AG04449 (cell line): ENCODE measurements around the gene ZNF497.

ENCODE experiments used
- CTCF ChIA-PET: fragments of 350-600 bp; formaldehyde crosslinking; extraction: SDS; loops from one replicate; lab custom pipeline; 2021; ENCODE audit warnings: antibody characterized with exemption; lab: Yijun Ruan, JAX
- POLR2A ChIA-PET: fragments of 400-600, 350-600 bp; formaldehyde crosslinking; extraction: SDS; loops from one replicate; lab custom pipeline; 2020; ENCODE audit warnings: antibody characterized with exemption, inconsistent platforms; lab: Yijun Ruan, JAX
- DNase-seq: peaks from one replicate; pipeline ENCODE4 v3.0.0-alpha.2; 2010; ENCODE audit warnings: low read depth, low spot score
- H3K4me3 ChIP-seq: 2 replicates; pipeline ENCODE4 v1.5.1; 2011; ENCODE audit warnings: low read depth, mild to moderate bottlenecking, control low read depth, low read length
- CTCF ChIP-seq: IDR thresholded peaks from one replicate; pipeline ENCODE4 v1.5.1; 2011; ENCODE audit warnings: mild to moderate bottlenecking, moderate library complexity, low read length, control low read depth, inconsistent platforms; ENCODE audit not compliant: insufficient read depth; ENCODE audit errors: missing control alignments

ZNF497 gene

GRCh38 chr19:58385891-58386575 is 23.5 kb upstream of the ZNF497 start:
- ChIA-PET CTCF (no interaction called here), POLR2A (interaction anchor here (0.6 to 0.7 kb wide), 2 partner anchors 240 to 364 kb away, joined by 3 read pairs; no protein-coding TSS in a partner anchor)
- TF ChIP-seq CTCF: no peak
- H3K4me3 ChIP-seq: peak overlapping the region; percentile 86
- no peak for DNase-seq

DNA sequence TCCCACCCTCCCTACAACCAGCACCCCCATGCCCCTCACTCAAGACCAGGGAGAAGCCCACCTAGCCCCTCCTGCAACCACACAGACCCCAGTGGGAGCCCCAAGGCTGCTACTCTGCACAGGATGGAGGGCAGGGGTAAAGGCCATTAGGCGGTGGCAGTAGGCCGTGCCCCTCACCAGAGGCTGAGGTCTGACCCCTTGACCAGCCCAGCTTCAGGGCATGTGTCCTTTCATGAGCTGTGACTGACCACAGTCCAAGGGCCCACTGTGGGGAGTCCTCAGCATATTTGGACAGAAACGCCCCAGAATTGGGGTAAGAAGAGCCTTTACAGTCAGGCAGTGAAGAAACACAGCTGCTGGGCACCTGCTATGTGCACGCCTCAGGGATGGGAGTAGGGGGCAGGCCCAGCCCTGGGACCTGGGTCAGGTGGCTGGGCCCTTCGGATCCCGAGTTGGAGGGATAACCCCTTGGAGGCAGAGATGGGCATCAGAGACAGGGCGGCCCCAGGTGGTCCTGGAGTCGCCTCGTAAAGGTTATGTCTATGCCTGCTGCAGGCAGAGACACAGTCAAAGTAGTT is 22.9 kb upstream of the ZNF497 start:
- ChIA-PET CTCF (no interaction called here), POLR2A (interaction anchor here (0.6 kb wide), 1 partner anchor 239 kb away, joined by 3 read pairs; no protein-coding TSS in a partner anchor)
- DNase-seq: no peak
- TF ChIP-seq CTCF: no peak
- H3K4me3 ChIP-seq: peak overlapping the region; percentile 86

- no peak for TF ChIP-seq CTCF
- no peak overlapping the region for H3K4me3 ChIP-seq
- ChIA-PET POLR2A (interaction anchor here (0.6 kb wide), 1 partner anchor 57 kb away, joined by 4 read pairs; the partner anchor contains the start of gene ZSCAN22), CTCF (no interaction called here)
- DNase-seq: no peak
These were observed 20.5 kb upstream of the ZNF497 start for GRCh38 chr19:58382997-58383603.

DNA sequence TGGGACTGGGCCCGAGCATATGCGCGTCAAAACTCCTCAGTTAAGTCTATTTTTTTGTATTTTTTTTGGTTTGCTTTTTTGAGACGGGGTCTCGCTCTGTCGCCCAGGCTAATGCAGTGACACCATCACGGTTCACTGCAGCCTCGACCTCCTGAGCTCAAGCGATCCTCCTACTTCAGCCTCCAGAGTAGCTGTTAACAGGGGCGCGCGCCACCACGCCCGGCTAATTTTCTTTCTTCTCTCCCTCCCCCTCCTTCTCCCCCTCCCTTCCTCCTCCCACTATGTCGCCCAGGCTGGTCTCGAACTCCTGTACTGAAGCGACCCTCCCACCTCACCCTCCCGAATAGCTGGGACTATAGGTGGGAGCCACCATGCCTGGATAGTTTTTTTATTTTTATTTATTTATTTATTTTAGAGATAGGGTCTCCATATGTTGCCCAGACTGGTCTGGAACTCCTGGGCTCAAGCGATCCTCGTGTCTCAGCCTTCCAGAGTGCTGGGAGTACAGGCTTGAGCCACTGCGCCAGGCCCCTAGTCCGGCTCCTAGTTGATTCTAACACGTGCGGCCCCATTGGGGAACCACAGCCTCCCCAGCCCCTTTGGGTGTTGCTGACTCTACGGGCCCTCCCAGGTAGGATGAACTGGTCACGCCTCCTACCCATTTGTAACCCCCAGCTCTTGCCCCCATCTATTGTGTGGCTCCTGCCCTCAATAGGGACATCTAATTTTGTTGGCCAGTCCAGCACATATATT is 19.1 kb upstream of the ZNF497 start:
- H3K4me3 ChIP-seq: peak overlapping the region; percentile 82
- no peak for DNase-seq
- TF ChIP-seq CTCF: no peak
- POLR2A ChIA-PET: interaction anchor here (1.1 kb wide), 1 partner anchor 27 kb away, joined by 7 read pairs; the partner anchor contains the start of gene ZNF584
- CTCF ChIA-PET: no interaction called here

GRCh38 chr19:58380662-58381459 is 18.3 kb upstream of the ZNF497 start, which contains the start of gene ZNF837:
Gene ZNF837 (minus strand): TSS chr19:58381030. CDS start chr19:58369332, 11,698 bp downstream.
- peak; percentile 100 for DNase-seq
- TF ChIP-seq CTCF: no peak
- ChIA-PET CTCF (interaction anchor here (1.1 kb wide), 2 partner anchors 16 to 201 kb away, joined by 3 read pairs; no protein-coding TSS in a partner anchor), POLR2A (interaction anchor here (1.1 kb wide), 2 partner anchors 18 to 28 kb away, joined by 3 to 7 read pairs; partner anchors contain the start of genes ZNF497 and ZNF584)
- H3K4me3 ChIP-seq: peak within 1 kb of the TSS; percentile 82
